CD14-positive monocyte (primary cell): ENCODE results near the gene NAT16. TPM values are rescaled to one million over a fixed set of nuclear protein-coding genes. Genes with fewer than 3 reads are reported as not detected.
A peak's percentile ranks its signal among the peaks of the same experiment; 100 is the strongest.

Experiments used
- DNase-seq, 3 donors: peaks; one replicate each; pipeline ENCODE4 v3.0.0-alpha.2; 2011 to 2022
- H2AFZ ChIP-seq: 2 replicates; pipeline ENCODE4 v1.6.0; 2012; ENCODE audit warnings: mild to moderate bottlenecking, low read depth, low read length, inconsistent platforms; ENCODE audit not compliant: insufficient read depth, poor library complexity, severe bottlenecking
- H3K27ac ChIP-seq, 2 donors: 1 replicate in 1 of 2; 2 replicates in 1 of 2; pipeline ENCODE4 v1.5.1; 2012 to 2013; ENCODE audit warnings: low read length in 2 of 2, control low read depth in 1 of 2, inconsistent platforms in 1 of 2, low read depth in 1 of 2, mild to moderate bottlenecking in 1 of 2
- H3K27me3 ChIP-seq, 2 donors: one replicate each; pipeline versions ENCODE4 v1.6.0 to v1.6.1; 2011 to 2013; ENCODE audit warnings: low read length in 2 of 2; ENCODE audit not compliant: control insufficient read depth in 2 of 2, insufficient read depth in 2 of 2
- H3K36me3 ChIP-seq, 2 donors: replicated peaks in 1 of 2; 1 replicate in 1 of 2; 2 replicates in 1 of 2; pipeline versions ENCODE4 v1.5.1 to v1.6.1; 2012 to 2013; ENCODE audit warnings: low read length in 2 of 2, control low read depth in 1 of 2, inconsistent platforms in 1 of 2, mild to moderate bottlenecking in 1 of 2; ENCODE audit not compliant: insufficient read depth in 2 of 2, control insufficient read depth in 1 of 2
- H3K4me1 ChIP-seq, 2 donors: 1 replicate in 1 of 2; 2 replicates in 1 of 2; pipeline versions ENCODE4 v1.5.1 to v1.6.1; 2012 to 2013; ENCODE audit warnings: low read length in 2 of 2, control low read depth in 1 of 2, inconsistent platforms in 1 of 2, mild to moderate bottlenecking in 1 of 2, moderate library complexity in 1 of 2; ENCODE audit not compliant: insufficient read depth in 2 of 2, control insufficient read depth in 1 of 2
- H3K4me2 ChIP-seq: replicated peaks from 2 replicates; pipeline ENCODE3; 2012; ENCODE audit warnings: low read length, moderate library complexity, mild to moderate bottlenecking; ENCODE audit not compliant: poor library complexity, severe bottlenecking; ENCODE audit errors: extremely low read depth
- H3K4me3 ChIP-seq, 3 experiments: fragments of 200-600 bp in 1 of 3; sonication (generic) in 1 of 3; replicated peaks in 1 of 3; 1 replicate in 2 of 3; 2 replicates in 1 of 3; pipeline ENCODE4 v1.5.1; 2011 to 2013; ENCODE audit warnings: low read length in 3 of 3, mild to moderate bottlenecking in 3 of 3, control low read depth in 2 of 3, low read depth in 2 of 3, inconsistent platforms in 1 of 3, moderate library complexity in 1 of 3
- H3K79me2 ChIP-seq: 2 replicates; pipeline ENCODE4 v1.6.0; 2012; ENCODE audit warnings: mild to moderate bottlenecking, control low read depth, inconsistent platforms, low read length, moderate library complexity; ENCODE audit not compliant: insufficient read depth
- H3K9ac ChIP-seq: 2 replicates; pipeline ENCODE4 v1.6.0; 2017; ENCODE audit warnings: low read length, mild to moderate bottlenecking; ENCODE audit not compliant: insufficient read depth, poor library complexity, severe bottlenecking
- H3K9me3 ChIP-seq, 2 donors: replicated peaks in 1 of 2; 1 replicate in 1 of 2; 2 replicates in 1 of 2; pipeline versions ENCODE4 v1.5.1 to v1.6.1; 2012 to 2013; ENCODE audit warnings: low read length in 2 of 2, control low read depth in 1 of 2; ENCODE audit not compliant: control insufficient read depth in 1 of 2, insufficient read depth in 1 of 2
- H4K20me1 ChIP-seq: 2 replicates; pipeline ENCODE4 v1.6.0; 2012; ENCODE audit warnings: mild to moderate bottlenecking, low read length, control low read depth, moderate library complexity; ENCODE audit not compliant: insufficient read depth
- H3K27ac Mint-ChIP-seq, 7 donors: one replicate each; pipeline ENCODE4 v1.8.0; 2020; ENCODE audit warnings: mild to moderate bottlenecking in 7 of 7, mixed read lengths in 7 of 7, moderate library complexity in 6 of 7, inconsistent platforms in 2 of 7
- H3K27me3 Mint-ChIP-seq, 3 donors: one replicate each; pipeline ENCODE4 v1.8.0; 2021 to 2022; ENCODE audit warnings: low read depth in 3 of 3, mild to moderate bottlenecking in 3 of 3, mixed read lengths in 3 of 3, moderate library complexity in 3 of 3, inconsistent platforms in 1 of 3
- H3K36me3 Mint-ChIP-seq, 2 donors: one replicate each; pipeline ENCODE4 v1.8.0; 2020; ENCODE audit warnings: mixed read lengths in 2 of 2, inconsistent platforms in 1 of 2, mild to moderate bottlenecking in 1 of 2
- H3K4me1 Mint-ChIP-seq: one replicate; pipeline ENCODE4 v1.8.0; 2020; ENCODE audit warnings: mild to moderate bottlenecking, mixed read lengths
- H3K4me3 Mint-ChIP-seq, 2 donors: one replicate each; pipeline ENCODE4 v1.8.0; 2020; ENCODE audit warnings: mild to moderate bottlenecking in 2 of 2, mixed read lengths in 2 of 2, moderate library complexity in 1 of 2
- H3K9me3 Mint-ChIP-seq, 7 donors: one replicate each; pipeline ENCODE4 v1.8.0; 2020 to 2022; ENCODE audit warnings: mixed read lengths in 7 of 7, mild to moderate bottlenecking in 6 of 7, moderate library complexity in 6 of 7, inconsistent platforms in 2 of 7
- CTCF ChIP-seq: fragments of 200-600 bp; IDR thresholded peaks from one replicate; pipeline ENCODE4 v1.8.0; 2022; ENCODE audit warnings: antibody characterized with exemption, mild to moderate bottlenecking
- WGBS: methylation state at CpG from one replicate; pipeline ENCODE4 v1.1.5; 2013; ENCODE audit warnings: missing lambda C conversion rate; ENCODE audit not compliant: insufficient coverage; 5-methylcytosine and 5-hydroxymethylcytosine counted together
- intact Hi-C, 2 donors: fragments of 100-400 bp; cut with micrococcal nuclease; formaldehyde crosslinking; loops; one replicate each; pipeline versions ENCODE4 v1.15.0 to v1.15.1; 2023
- polyA plus RNA-seq, 3 donors: library from polyadenylated mRNA; depleted of rRNA in 1 of 3; unstranded in 2 of 3; stranded (reverse) in 1 of 3; fragments of 300-500 nt in 2 of 3; fragments of >200 nt in 1 of 3; fragmentation: Illumina TruSeq in 2 of 3; gene quantifications; 1 replicate in 2 of 3; 2 replicates in 1 of 3; pipeline ENCODE4 v1.2.3, GENCODE V29; 2012 to 2021

NAT16 gene
- polyA plus RNA-seq, 3 donors, result not detected

GRCh38 chr7:101166648-101166908 lies 13.5 kb downstream of the NAT16 start:
- Mint-ChIP-seq H3K9me3 (peaks cover 2 to 53% (median 20%) of the 10 kb centered on the region in 7 donors), H3K4me3 (peak overlapping the region in 1 of 2 donors; percentile 83), H3K27ac (peak overlapping the region in 1 of 7 donors; percentile 61), H3K36me3 (peaks cover 18 to 33% of the 10 kb centered on the region in 2 donors), H3K4me1 (peaks cover 55% of the 10 kb centered on the region), H3K27me3 (peaks cover 93 to 98% (median 93%) of the 10 kb centered on the region in 3 donors)
- Histone ChIP-seq H3K4me2 (no peak overlapping the region), H3K4me3 (no peak overlapping the region), H3K9me3 (peaks cover 6 to 28% of the 10 kb centered on the region in 2 donors), H2AFZ (no peak overlapping the region), H3K4me1 (peaks cover 35 to 54% of the 10 kb centered on the region in 2 donors), H3K36me3 (no peaks in the 10 kb centered on the region), H3K79me2 (no peaks in the 10 kb centered on the region), H4K20me1 (peaks cover 14% of the 10 kb centered on the region), H3K27me3 (peaks cover 67 to 91% of the 10 kb centered on the region in 2 donors), H3K27ac (no peak overlapping the region), H3K9ac (no peak overlapping the region)
- TF ChIP-seq CTCF, result no peak
- DNase-seq, result no peak
- 0% methylated on average over 1 of the region's 11 CpGs for WGBS
- intact Hi-C loops, result no loop called here

GRCh38 chr7:101165958-101166647 lies 14.0 kb downstream of the NAT16 start:
- peaks cover 91 to 98% (median 93%) of the 10 kb centered on the region in 3 donors for H3K27me3 Mint-ChIP-seq
- Histone ChIP-seq H3K9ac (no peak overlapping the region), H4K20me1 (peaks cover 14% of the 10 kb centered on the region), H3K4me2 (peak overlapping the region; percentile 59), H3K4me1 (peaks cover 33 to 51% of the 10 kb centered on the region in 2 donors), H3K4me3 (peak overlapping the region in 1 of 3 experiments; percentile 50), H3K27me3 (peaks cover 62 to 91% of the 10 kb centered on the region in 2 donors), H2AFZ (no peak overlapping the region), H3K9me3 (peaks cover 6 to 23% of the 10 kb centered on the region in 2 donors), H3K27ac (no peak overlapping the region), H3K79me2 (no peaks in the 10 kb centered on the region), H3K36me3 (no peaks in the 10 kb centered on the region)
- H3K9me3 Mint-ChIP-seq, result peaks cover 2 to 48% (median 18%) of the 10 kb centered on the region in 7 donors
- WGBS, result 1% methylated on average over 23 of the region's 38 CpGs
- H3K27ac Mint-ChIP-seq, result peak overlapping the region in 1 of 7 donors; percentile 67
- peak overlapping the region in 1 of 2 donors; percentile 94 for H3K4me3 Mint-ChIP-seq
- peaks cover 50% of the 10 kb centered on the region for H3K4me1 Mint-ChIP-seq
- H3K36me3 Mint-ChIP-seq, result peaks cover 20 to 33% of the 10 kb centered on the region in 2 donors
- no peak for DNase-seq
- intact Hi-C loops, result no loop called here
- TF ChIP-seq CTCF, result no peak
